NCI-H446 treated with DMSO at 0.1 percent for 48 hours (cell line): ENCODE measurements around the gene CBFA2T2.
A peak's percentile ranks its signal among the peaks of the same experiment; 100 is the strongest.

Source experiments
- DNase-seq: peaks from one replicate; lab custom pipeline; 2025; lab: John Stamatoyannopoulos, UW

The CBFA2T2 gene

GRCh38 chr20:33667676-33668465, 178.0 kb downstream of the CBFA2T2 start:
- DNase-seq = no peak

GRCh38 chr20:33668466-33669155, 178.7 kb downstream of the CBFA2T2 start:
- DNase-seq = no peak

- DNase-seq = no peak
Observed at GRCh38 chr20:33669224-33669623, 179.3 kb downstream of the CBFA2T2 start.

GRCh38 chr20:33669873-33670640, 180.2 kb downstream of the CBFA2T2 start:
- no peak for DNase-seq

- no peak for DNase-seq
Observed at GRCh38 chr20:33670715-33671499, 181.0 kb downstream of the CBFA2T2 start.

GRCh38 chr20:33671573-33672288, 181.8 kb downstream of the CBFA2T2 start:
- DNase-seq = no peak

- peak; percentile 11 for DNase-seq
Observed at GRCh38 chr20:33672426-33673113, 182.7 kb downstream of the CBFA2T2 start.

GRCh38 chr20:33673114-33673409, 183.2 kb downstream of the CBFA2T2 start:
- DNase-seq = no peak

GRCh38 chr20:33673410-33674293, 183.8 kb downstream of the CBFA2T2 start:
- no peak for DNase-seq

GRCh38 chr20:33674294-33675135, 184.6 kb downstream of the CBFA2T2 start, which contains the start of gene NECAB3:
Gene NECAB3 (minus strand): TSS chr20:33674428. CDS start chr20:33674352, 76 bp downstream.
- DNase-seq = peak; percentile 31

- DNase-seq = no peak
Observed at GRCh38 chr20:33675136-33675959, 185.5 kb downstream of the CBFA2T2 start.

GRCh38 chr20:33676121-33676520, 186.2 kb downstream of the CBFA2T2 start:
- no peak for DNase-seq

- no peak for DNase-seq
Observed at GRCh38 chr20:33676652-33677645, 187.1 kb downstream of the CBFA2T2 start.

- DNase-seq = no peak
Observed at GRCh38 chr20:33677991-33678702, 188.3 kb downstream of the CBFA2T2 start.

GRCh38 chr20:33679758-33680485, 190.0 kb downstream of the CBFA2T2 start:
- DNase-seq = no peak
